Renal pelvis (tissue), 4 donors: ENCODE measurements around the gene CACNA2D3. TPM values are rescaled to one million over a fixed set of nuclear protein-coding genes. Genes with fewer than 3 reads are reported as not detected.

Experiments used
- DNase-seq: peaks from one replicate; pipeline ENCODE4 v3.0.0-alpha.2; 2013
- polyA plus RNA-seq, 3 donors: library from polyadenylated mRNA; unstranded; fragments of 120-200 nt; gene quantifications; one replicate each; pipeline ENCODE4 v1.2.1, GENCODE V29; 2013; ENCODE audit not compliant: insufficient read length in 3 of 3

CACNA2D3 gene
- polyA plus RNA-seq, 3 donors, result 1.3 to 1.7 (median 1.6) TPM

GRCh38 chr3:54877730-54878129, 755.4 kb downstream of the CACNA2D3 start:
- DNase-seq, result no peak

DNA sequence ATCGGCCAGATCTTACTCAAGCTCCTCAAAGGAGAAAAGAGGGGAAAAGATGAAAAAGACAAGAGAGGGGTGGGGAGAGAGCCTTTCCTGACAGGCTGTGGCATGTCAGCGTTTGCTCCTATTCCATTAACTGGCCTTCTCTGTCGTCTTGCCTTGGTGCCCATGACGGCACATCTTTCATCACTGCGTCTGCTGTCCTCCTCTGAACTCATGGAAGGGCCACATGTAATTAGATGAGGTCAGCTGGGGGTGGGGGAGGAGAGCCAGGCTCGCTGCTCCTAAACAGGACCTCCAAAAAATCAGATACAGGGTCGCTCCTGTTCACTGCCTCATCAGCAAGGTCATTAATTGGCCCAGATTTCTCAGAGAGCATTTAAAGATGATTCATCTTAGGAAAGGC, 755.8 kb downstream of the CACNA2D3 start:
- DNase-seq, result no peak

DNA sequence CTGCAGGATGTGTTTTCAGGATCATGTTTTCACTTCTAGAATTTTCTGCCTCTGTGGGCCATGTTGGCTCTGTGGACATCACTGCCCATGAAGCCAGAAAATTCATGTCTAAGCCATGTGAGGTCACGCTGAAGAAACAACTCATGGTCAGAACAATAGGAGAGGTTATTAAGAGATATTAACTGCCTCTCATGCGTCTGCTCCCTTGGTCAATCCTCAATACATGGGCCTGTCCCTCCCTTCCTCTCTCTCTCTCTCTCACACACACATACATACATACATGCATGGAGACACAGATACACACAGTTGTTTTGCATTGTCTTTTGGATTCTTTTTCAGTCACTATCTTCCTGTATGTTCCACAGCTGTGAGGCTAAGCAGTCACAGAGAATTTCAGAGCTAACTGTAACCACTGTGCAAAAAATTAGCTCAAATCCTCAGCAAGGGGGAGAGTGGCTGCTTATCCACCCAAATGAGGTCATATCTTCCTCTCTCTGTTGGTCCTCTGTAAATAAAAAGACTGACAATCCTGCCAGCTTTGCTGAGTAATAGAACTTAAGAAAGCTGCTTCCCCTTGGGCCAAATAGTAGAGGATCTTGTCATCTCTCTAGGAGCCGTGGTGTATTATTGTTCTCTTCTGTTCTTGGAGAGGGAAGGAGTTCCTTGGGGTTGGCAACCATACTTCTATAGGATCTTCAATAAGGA, 759.9 kb downstream of the CACNA2D3 start:
- DNase-seq, result no peak

- DNase-seq, result no peak
Measured at GRCh38 chr3:54888162-54888561, 765.8 kb downstream of the CACNA2D3 start.

DNA sequence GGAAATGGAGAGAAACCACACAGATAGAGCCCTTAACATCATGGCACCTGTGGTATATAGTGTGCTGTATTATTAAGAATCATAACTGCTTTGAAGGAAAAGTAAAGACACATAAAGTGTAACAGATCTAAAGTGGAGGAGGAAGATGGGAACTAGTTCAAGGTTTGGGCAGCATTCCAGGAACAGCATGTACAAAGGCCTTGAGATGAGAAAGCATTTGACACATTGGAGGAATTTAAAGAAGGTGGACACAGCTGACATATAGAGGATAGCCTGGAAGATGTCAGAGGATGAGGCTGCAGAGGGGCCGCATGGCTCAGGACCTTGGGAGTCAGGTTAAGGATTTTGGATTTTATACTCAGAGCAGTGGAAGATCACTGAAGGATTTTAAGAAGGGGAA, 766.5 kb downstream of the CACNA2D3 start:
- no peak for DNase-seq

- no peak for DNase-seq
Measured at GRCh38 chr3:54889731-54890130, 767.4 kb downstream of the CACNA2D3 start.

- peak; percentile 60 for DNase-seq
Measured at GRCh38 chr3:54891540-54891897, 769.2 kb downstream of the CACNA2D3 start.

DNA sequence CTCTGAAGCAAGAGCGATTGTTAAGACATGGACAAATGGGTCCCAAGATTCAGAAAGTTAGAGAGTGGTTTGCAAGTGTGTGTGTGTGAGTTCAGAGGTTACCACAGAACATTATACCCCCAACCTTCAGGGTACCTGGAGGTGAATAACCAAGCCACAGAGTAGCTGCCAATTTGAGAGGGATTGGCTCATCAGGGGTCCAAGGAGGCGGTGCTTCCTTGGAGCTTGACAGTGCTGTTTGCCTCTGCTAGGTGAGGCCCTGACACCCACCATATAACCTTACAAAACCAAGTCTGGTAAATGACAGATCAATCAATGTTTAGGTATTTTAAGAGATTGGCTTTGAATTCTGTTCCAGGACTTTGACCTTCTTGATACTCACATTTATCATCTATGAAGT, 769.8 kb downstream of the CACNA2D3 start:
- DNase-seq, result no peak

DNA sequence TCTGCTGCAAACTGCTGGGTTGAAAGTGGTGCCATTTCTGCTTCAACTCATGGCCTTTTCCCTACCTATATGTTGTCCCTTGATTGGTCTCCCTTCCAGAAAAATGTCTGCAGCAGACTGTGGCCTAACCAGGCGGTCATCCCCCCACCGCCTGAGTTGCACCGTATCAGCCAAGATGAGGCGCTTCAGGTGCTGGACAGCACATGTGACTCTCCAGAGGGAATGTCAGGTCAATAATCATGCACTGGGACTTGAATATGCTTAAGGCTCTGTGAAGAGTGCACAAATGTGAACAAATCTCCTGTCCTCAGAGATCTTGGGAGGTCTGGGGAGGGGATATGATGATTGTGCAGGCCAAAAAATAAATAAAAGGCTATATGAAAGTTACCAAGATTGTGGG, 773.3 kb downstream of the CACNA2D3 start:
- no peak for DNase-seq

GRCh38 chr3:54897028-54897711, 774.8 kb downstream of the CACNA2D3 start:
- DNase-seq, result no peak

DNA sequence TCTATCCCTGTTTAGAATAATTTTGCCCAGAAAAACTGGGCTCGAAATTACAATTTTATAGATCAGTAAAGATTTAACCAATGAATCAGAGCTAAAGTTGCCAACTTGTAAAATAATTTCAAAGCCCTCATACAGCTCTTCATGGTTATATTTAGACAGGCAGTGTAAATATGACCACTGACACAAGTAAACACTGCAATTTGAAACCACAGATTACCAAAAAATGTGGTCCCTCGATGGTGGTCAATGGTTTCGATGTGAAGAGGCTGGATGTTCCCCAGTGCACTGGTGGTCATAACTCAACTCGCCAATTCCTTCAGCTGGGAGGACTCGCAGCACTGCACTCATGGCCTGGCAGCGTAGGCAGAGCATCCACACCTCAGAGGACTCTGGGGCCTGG, 776.9 kb downstream of the CACNA2D3 start:
- no peak for DNase-seq

GRCh38 chr3:54900838-54901591, 778.7 kb downstream of the CACNA2D3 start:
- no peak for DNase-seq

DNA sequence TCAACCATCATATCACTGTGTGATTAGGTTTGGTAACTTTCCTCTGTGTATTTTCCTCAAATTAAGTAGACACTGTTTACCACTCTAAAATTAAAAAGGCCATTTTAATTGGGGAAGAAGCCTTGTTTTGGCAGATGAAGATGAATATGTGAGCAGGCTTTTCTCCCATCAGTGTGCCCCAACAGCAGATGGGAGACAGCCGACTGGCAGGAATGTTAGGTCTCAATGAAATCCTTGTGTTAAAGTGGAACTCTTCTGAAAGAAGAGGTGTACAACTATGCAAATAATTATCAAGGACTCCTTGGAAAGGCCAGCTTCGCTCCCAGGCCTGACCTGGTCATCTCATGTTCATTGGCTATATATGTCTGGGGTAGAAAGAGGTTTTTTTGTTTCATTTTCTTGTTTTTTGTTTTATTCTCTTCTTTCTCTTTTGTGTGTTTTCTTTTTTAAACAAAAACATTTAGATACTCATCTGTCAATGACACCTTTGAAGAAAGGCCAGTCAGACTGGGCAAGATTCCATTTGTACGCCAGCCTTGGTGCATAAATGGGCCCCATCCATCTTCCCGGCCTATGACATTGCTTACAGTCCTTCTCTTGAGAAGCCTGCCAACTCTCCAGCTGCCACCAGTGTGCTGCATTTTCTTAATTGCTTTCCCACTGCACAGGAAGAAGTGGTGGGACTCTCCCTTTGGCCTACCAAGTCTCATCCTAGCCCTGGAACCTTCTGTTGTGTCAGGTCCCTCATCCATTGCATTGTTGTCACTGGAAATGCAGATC, 779.7 kb downstream of the CACNA2D3 start:
- DNase-seq, result no peak

GRCh38 chr3:54905261-54905888, 783.0 kb downstream of the CACNA2D3 start:
- no peak for DNase-seq

DNA sequence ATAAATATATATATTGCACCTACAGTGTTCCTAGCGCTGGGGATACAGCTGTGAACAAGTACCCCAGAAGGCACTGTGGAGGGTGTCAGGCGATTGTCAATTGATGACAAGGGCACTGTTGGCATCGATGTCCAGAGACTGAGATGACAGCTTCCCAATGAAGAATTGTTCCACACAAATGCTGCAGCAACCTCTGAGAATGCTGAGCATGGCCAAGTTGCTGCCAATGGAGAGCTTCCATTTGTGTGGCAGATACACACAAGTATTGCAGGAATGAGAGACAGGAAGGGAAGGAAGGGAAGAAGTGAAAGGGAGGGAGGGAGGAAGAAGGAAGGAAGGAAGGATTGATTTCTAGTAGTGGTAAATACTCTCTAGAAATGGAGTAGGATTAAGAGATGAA, 783.6 kb downstream of the CACNA2D3 start:
- DNase-seq, result no peak

GRCh38 chr3:54906763-54907162, 784.4 kb downstream of the CACNA2D3 start:
- no peak for DNase-seq

DNA sequence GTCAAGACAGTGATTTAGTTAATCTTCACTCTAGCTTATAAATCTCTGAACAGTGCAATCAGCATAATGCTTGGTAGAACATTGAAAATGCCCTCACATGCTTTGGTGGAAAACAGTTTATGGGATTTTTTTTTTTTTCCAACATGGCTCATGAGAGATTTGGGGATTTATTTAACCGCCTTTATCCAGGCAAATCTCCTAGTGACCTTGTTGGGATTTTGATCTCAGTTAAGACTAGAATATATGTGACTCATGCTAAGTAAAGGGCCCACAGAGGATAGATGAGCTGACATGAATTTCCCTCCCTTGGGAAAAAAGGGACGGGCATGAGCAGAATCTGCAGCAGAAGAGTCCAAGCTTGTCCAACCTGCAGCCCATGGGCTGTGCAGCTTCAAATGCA, 786.8 kb downstream of the CACNA2D3 start:
- DNase-seq, result no peak

- DNase-seq, result no peak
Measured at GRCh38 chr3:54914180-54914579, 791.8 kb downstream of the CACNA2D3 start.

- no peak for DNase-seq
Measured at GRCh38 chr3:54915181-54915580, 792.8 kb downstream of the CACNA2D3 start.

- DNase-seq, result no peak
Measured at GRCh38 chr3:54915976-54916375, 793.6 kb downstream of the CACNA2D3 start.

DNA sequence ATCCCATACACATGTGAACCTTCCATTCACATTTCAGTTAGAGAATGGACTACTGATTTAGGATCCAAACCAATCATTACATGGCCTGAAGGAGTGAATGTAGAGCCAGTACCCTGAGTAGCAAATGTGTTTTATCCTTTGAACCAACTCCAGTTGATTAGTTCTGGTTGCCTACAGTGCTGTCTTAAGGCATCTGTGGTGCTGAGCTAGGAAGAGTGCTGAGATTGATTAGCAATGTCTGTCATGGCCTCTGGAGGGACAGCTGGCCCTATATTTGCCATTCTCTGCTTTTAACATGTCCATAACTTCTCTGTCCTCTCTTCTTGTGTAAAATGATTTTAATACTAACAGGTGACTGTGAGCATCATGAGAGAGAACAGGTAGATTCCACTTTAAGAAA, 794.4 kb downstream of the CACNA2D3 start:
- DNase-seq, result no peak

GRCh38 chr3:54917174-54917573, 794.8 kb downstream of the CACNA2D3 start:
- DNase-seq, result no peak
